MM.1S (cell line): ENCODE measurements around the gene MPZ.

Experiments used
- CTCF ChIP-seq: fragments of 300-600 bp; sonication (generic); IDR thresholded peaks from 2 replicates; pipeline ENCODE4 v1.5.1; 2016; ENCODE audit warnings: antibody characterized with exemption, low read length, mixed read lengths
- EZH2 ChIP-seq: fragments of 300-600 bp; sonication (generic); optimal IDR thresholded peaks from 2 replicates; pipeline ENCODE3; 2017; ENCODE audit warnings: low read depth, mild to moderate bottlenecking, antibody characterized with exemption, low read length, mixed read lengths
- EZH2phosphoT487 ChIP-seq: fragments of 300-600 bp; sonication (generic); IDR thresholded peaks from 2 replicates; pipeline ENCODE4 v1.6.1; 2018; ENCODE audit warnings: antibody characterized with exemption, low read length

- no peak for TF ChIP-seq EZH2phosphoT487
- no peak for TF ChIP-seq CTCF
- no peak for TF ChIP-seq EZH2
These were observed 49.5 kb upstream of the MPZ start for GRCh38 chr1:161359291-161359690.
